COLO829 (cell line): ENCODE results near the gene CCT2.

Experiments
- DNase-seq: peaks from one replicate; pipeline ENCODE4 v3.0.0; 2012; ENCODE audit warnings: low spot score

The CCT2 gene

DNA sequence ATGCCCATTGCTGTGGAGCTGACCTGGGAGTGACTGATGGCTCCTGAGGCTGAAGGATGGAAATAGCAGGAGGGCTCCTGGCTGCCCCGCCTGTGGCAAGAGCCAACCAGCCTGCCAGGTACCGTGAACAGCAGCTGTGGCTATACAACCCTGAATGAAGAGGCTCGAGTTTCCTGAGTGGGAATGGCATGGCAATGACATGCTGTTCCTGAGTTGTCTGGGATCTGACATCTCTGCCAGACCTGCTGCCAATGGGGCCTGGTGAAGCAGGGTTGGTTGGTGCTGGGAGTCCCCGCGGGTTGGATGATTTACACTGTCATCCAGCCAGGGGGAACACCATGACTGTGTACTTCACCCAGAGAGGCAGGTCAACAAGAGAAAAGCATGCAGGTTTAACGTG is 57.3 kb downstream of the CCT2 start:
- DNase-seq, result no peak

DNA sequence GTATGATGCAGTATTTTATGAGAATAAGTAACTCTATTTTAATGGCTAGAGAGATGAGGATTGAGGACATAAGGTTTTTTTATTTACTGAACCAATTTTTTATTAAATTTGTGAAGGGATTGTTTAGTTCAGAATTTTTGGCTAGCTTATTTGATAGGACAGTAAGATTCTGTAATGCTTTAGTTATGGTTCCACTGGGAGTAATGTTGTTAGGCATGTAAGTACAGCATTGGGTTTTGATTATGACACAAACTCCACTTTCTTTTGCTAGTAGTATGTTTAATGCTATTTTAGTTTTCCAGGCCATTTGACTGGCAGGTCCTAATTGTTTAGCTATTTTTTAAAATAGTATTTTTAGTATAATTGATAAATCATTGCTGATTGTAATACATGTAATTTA is 59.3 kb downstream of the CCT2 start:
- DNase-seq, result no peak

DNA sequence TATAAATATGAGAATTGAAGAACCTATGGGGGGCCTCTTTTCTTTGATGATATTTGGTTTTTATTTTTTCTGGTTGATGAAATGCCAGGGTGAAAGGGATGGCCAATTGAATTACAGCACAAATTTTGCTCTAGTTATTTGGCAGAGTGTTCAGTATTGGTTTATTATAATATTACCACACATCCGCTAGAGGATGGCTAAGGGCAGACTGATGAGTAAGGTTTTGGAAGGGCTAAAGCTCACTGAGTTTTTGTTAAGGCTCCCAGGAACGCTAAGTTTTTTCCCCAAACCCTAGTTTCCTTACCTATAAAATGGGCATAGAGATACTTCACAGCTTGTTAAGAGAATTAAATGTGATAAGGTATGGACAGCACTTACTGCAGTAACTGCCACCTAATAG is 59.8 kb downstream of the CCT2 start:
- no peak for DNase-seq

DNA sequence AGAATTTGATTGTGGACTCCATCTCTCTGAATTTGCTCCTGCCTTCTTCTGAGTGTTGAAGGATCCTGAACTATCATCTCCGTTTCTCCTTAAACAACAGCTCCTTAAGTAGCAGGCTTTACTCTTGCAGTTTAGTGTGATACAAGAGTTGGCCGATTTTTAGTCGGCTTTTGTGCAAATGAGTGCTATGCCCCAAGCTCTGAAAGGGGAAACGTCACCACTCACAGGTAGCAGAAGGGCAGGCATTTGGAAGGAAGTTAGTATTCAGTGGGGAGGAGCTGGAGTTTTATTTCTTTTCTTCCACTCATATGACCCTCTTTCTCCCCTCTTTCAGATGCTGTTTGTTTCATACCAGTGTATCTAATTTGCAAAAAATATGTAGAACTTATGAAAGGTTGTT is 61.9 kb downstream of the CCT2 start:
- no peak for DNase-seq

DNA sequence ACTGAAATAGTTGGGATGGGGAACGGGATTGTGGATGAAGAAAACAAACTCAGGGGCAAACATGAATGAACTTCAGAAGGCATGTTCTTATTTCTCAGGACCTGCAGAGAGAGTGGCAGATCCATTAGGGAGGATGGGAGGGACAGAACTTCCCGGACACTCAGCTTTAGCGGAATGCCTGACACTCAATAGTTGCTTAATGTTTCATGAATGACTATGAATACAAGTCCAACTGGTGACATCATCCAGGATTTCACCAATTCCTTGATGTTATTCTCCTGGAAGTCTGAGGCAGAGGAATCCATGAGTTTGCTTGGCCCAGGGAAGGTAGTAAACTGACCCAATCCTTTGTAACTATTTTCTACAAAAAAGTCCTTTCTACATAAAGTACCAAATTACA is 63.2 kb downstream of the CCT2 start:
- no peak for DNase-seq

DNA sequence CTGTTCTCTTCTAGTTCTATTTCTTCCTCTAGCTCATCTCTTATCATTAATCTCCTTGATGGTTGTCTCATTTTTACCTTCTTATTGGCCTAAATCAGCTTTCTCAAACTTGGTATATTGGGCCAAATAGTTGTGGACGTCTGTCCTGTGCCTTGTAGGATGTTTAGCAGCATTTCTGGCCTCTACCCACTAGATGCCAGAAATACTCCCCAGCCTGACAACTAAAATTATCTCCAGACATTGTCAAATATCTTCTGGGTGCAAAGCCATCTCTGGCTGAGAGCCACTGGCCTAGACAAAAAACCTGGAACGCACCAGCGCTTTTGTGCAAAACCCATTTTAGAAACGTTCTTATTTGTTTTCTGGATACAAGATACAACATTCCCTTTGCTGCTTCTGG is 64.3 kb downstream of the CCT2 start:
- no peak for DNase-seq
